ENCODE measurements around the gene DMD. TPM values are rescaled to one million over a fixed set of nuclear protein-coding genes. Genes with fewer than 3 reads are reported as not detected.

Gene DMD
- total RNA-seq, result 3.4 and 8.7 TPM in 2 replicates

GRCh38 chrX:33211356-33212260, at the start of gene DMD:
Gene DMD, minus strand, starts transcription at chrX:33211549. Its CDS starts 237 bp downstream, at chrX:33211312.

DNA sequence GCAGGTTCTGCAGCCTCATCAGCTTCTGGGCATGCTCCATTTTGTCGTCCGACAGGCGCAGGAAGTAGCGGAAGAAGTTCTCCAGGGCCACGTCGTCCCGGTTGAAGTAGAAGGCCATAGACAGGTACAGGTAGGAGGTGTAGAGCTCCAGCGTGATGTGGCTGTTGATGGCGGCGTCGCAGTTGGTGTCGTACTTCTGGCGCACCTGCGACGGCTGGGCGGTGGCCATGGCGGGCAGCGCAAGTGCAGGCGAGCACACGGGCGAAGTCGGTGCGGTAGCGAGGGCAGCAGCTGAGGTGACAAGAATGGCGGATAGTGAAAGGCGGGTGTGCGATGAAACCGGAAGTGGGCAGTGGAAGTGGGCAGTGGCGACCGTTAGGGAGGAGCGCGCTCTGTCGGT, 2139.6 kb downstream of the DMD start, which contains the start of gene FTHL17:
FTHL17 (minus strand) TSS at position 317 of the 400 bp plus-strand sequence; CDS start at position 229, 88 bp downstream.

Data from tracheal epithelial cell (primary cell).